Measurements from ENCODE around the gene NRSN2. TPM values are rescaled to one million over a fixed set of nuclear protein-coding genes. Genes with fewer than 3 reads are reported as not detected.
A peak's percentile ranks its signal among the peaks of the same experiment; 100 is the strongest.

Gene NRSN2
- polyA plus RNA-seq, 4 donors = 0.67 to 15.4 (median 9.6) TPM

- H3K4me1 ChIP-seq (ENCODE audit: control insufficient read depth in 3 of 3, insufficient read depth in 2 of 3, low read depth in 1 of 3, low read length in 2 of 3) = no peaks in the 10 kb centered on the region
- FAIRE-seq (no peak), DNase-seq (no peak)
- H3K27ac ChIP-seq (ENCODE audit: low read depth in 1 of 3, low read length in 2 of 3) = no peak overlapping the region
- H3K4me3 ChIP-seq (ENCODE audit: low read depth in 1 of 3, low read length in 3 of 3) = no peak overlapping the region
- H3K36me3 ChIP-seq (ENCODE audit: control insufficient read depth in 3 of 3, insufficient read depth in 2 of 3, low read depth in 1 of 3, low read length in 3 of 3) = peaks cover 0 to 9% (median 0%) of the 10 kb centered on the region in 3 donors
- no peaks in the 10 kb centered on the region for H3K27me3 ChIP-seq (ENCODE audit: control insufficient read depth in 3 of 3, insufficient read depth in 3 of 3, low read length in 3 of 3)
- H3K9me3 ChIP-seq (ENCODE audit: control insufficient read depth in 2 of 2, insufficient read depth in 1 of 2, low read depth in 1 of 2, low read length in 1 of 2) = no peaks in the 10 kb centered on the region
These were observed 33.0 kb upstream of the NRSN2 start for GRCh38 chr20:313948-314347.

- no peaks in the 10 kb centered on the region for H3K27me3 ChIP-seq (ENCODE audit: control insufficient read depth in 3 of 3, insufficient read depth in 3 of 3, low read length in 3 of 3)
- no peaks in the 10 kb centered on the region for H3K9me3 ChIP-seq (ENCODE audit: control insufficient read depth in 2 of 2, insufficient read depth in 1 of 2, low read depth in 1 of 2, low read length in 1 of 2)
- DNase-seq (no peak), FAIRE-seq (no peak)
- no peak overlapping the region for H3K27ac ChIP-seq (ENCODE audit: low read depth in 1 of 3, low read length in 2 of 3)
- no peaks in the 10 kb centered on the region for H3K4me1 ChIP-seq (ENCODE audit: control insufficient read depth in 3 of 3, insufficient read depth in 2 of 3, low read depth in 1 of 3, low read length in 2 of 3)
- no peak overlapping the region for H3K4me3 ChIP-seq (ENCODE audit: low read depth in 1 of 3, low read length in 3 of 3)
- 87 to 98% (median 91%) methylated on average over 2 of the region's 2 CpGs for WGBS, 3 donors
- peaks cover 0 to 12% (median 0%) of the 10 kb centered on the region in 3 donors for H3K36me3 ChIP-seq (ENCODE audit: control insufficient read depth in 3 of 3, insufficient read depth in 2 of 3, low read depth in 1 of 3, low read length in 3 of 3)
These were observed 30.4 kb upstream of the NRSN2 start for GRCh38 chr20:316316-317068.

GRCh38 chr20:324177-325044, 22.5 kb upstream of the NRSN2 start:
- Histone ChIP-seq H3K27me3 (ENCODE audit: control insufficient read depth in 3 of 3, insufficient read depth in 3 of 3, low read length in 3 of 3) (no peaks in the 10 kb centered on the region), H3K9me3 (ENCODE audit: control insufficient read depth in 2 of 2, insufficient read depth in 1 of 2, low read depth in 1 of 2, low read length in 1 of 2) (no peaks in the 10 kb centered on the region), H3K4me1 (ENCODE audit: control insufficient read depth in 3 of 3, insufficient read depth in 2 of 3, low read depth in 1 of 3, low read length in 2 of 3) (peaks cover 0 to 15% (median 3%) of the 10 kb centered on the region in 3 donors), H3K27ac (ENCODE audit: low read depth in 1 of 3, low read length in 2 of 3) (peak overlapping the region; percentile 63 to 99 (median 92)), H3K36me3 (ENCODE audit: control insufficient read depth in 3 of 3, insufficient read depth in 2 of 3, low read depth in 1 of 3, low read length in 3 of 3) (peaks cover 0 to 15% (median 0%) of the 10 kb centered on the region in 3 donors), H3K4me3 (ENCODE audit: low read depth in 1 of 3, low read length in 3 of 3) (peak overlapping the region; percentile 48 to 88 (median 77))
- FAIRE-seq (no peak), DNase-seq (peak; percentile 91 to 96)
- WGBS, 3 donors = 0 to 1% (median 1%) methylated on average over 41 to 69 of the region's 69 CpGs

- peaks cover 0 to 17% (median 3%) of the 10 kb centered on the region in 3 donors for H3K4me1 ChIP-seq (ENCODE audit: control insufficient read depth in 3 of 3, insufficient read depth in 2 of 3, low read depth in 1 of 3, low read length in 2 of 3)
- peaks cover 0 to 22% (median 0%) of the 10 kb centered on the region in 3 donors for H3K36me3 ChIP-seq (ENCODE audit: control insufficient read depth in 3 of 3, insufficient read depth in 2 of 3, low read depth in 1 of 3, low read length in 3 of 3)
- peak within 1 kb of the TSS; percentile 60 to 88 (median 77) for H3K4me3 ChIP-seq (ENCODE audit: low read depth in 1 of 3, low read length in 3 of 3)
- FAIRE-seq (no peak), DNase-seq (peak; percentile 91 to 98)
- peak within 1 kb of the TSS; percentile 63 to 99 (median 92) for H3K27ac ChIP-seq (ENCODE audit: low read depth in 1 of 3, low read length in 2 of 3)
- H3K9me3 ChIP-seq (ENCODE audit: control insufficient read depth in 2 of 2, insufficient read depth in 1 of 2, low read depth in 1 of 2, low read length in 1 of 2) = no peaks in the 10 kb centered on the region
- 0 to 1% (median 1%) methylated on average over 53 to 106 of the region's 106 CpGs for WGBS, 3 donors
- H3K27me3 ChIP-seq (ENCODE audit: control insufficient read depth in 3 of 3, insufficient read depth in 3 of 3, low read length in 3 of 3) = no peaks in the 10 kb centered on the region
These were observed 21.6 kb upstream of the NRSN2 start, which contains the start of gene SOX12 for GRCh38 chr20:325045-325888. Gene SOX12, plus strand, starts transcription at chr20:325552. Its CDS starts 373 bp downstream, at chr20:325925.

DNA sequence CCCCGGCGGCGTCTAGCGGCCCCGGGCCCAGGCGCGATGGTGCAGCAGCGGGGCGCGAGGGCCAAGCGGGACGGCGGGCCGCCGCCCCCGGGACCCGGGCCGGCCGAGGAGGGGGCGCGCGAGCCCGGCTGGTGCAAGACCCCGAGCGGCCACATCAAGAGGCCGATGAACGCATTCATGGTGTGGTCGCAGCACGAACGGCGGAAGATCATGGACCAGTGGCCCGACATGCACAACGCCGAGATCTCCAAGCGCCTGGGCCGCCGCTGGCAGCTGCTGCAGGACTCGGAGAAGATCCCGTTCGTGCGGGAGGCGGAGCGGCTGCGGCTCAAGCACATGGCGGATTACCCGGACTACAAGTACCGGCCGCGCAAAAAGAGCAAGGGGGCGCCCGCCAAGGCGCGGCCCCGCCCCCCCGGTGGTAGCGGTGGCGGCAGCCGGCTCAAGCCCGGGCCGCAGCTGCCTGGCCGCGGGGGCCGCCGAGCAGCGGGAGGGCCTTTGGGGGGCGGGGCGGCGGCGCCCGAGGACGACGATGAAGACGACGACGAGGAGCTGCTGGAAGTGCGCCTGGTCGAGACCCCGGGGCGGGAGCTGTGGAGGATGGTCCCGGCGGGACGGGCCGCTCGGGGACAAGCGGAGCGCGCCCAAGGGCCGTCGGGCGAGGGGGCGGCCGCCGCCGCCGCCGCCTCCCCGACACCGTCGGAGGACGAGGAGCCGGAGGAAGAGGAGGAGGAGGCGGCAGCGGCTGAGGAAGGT, 20.8 kb upstream of the NRSN2 start:
- FAIRE-seq (no peak), DNase-seq (peak; percentile 34 to 83)
- Histone ChIP-seq H3K9me3 (ENCODE audit: control insufficient read depth in 2 of 2, insufficient read depth in 1 of 2, low read depth in 1 of 2, low read length in 1 of 2) (no peaks in the 10 kb centered on the region), H3K27ac (ENCODE audit: low read depth in 1 of 3, low read length in 2 of 3) (peak overlapping the region; percentile 14 to 92 (median 82)), H3K4me3 (ENCODE audit: low read depth in 1 of 3, low read length in 3 of 3) (peak overlapping the region; percentile 60 to 77 (median 74)), H3K36me3 (ENCODE audit: control insufficient read depth in 3 of 3, insufficient read depth in 2 of 3, low read depth in 1 of 3, low read length in 3 of 3) (peaks cover 0 to 23% (median 0%) of the 10 kb centered on the region in 3 donors), H3K27me3 (ENCODE audit: control insufficient read depth in 3 of 3, insufficient read depth in 3 of 3, low read length in 3 of 3) (no peaks in the 10 kb centered on the region), H3K4me1 (ENCODE audit: control insufficient read depth in 3 of 3, insufficient read depth in 2 of 3, low read depth in 1 of 3, low read length in 2 of 3) (peaks cover 0 to 20% (median 3%) of the 10 kb centered on the region in 3 donors)
- 0 to 1% (median 1%) methylated on average over 54 to 103 of the region's 103 CpGs for WGBS, 3 donors

DNA sequence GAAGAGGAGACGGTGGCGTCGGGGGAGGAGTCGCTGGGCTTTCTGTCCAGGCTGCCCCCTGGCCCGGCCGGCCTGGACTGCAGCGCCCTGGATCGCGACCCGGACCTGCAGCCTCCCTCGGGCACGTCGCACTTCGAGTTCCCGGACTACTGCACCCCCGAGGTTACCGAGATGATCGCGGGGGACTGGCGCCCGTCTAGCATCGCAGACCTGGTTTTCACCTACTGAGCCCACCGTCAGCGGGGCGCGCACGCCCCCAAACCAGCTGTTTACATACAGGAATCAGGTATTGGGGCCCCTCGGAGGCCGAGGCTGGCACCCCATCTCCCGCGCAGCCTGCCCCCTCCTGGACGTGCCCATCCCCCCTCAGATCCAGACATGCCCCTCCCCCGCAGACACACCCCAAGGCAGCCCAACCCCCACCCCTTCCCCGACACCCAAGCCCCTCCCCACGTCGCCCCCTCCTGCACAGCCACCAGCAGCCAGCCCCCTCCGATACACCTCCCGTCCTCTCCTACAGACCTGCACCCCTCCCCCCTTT, 20.2 kb upstream of the NRSN2 start:
- Histone ChIP-seq H3K27me3 (ENCODE audit: control insufficient read depth in 3 of 3, insufficient read depth in 3 of 3, low read length in 3 of 3) (no peaks in the 10 kb centered on the region), H3K9me3 (ENCODE audit: control insufficient read depth in 2 of 2, insufficient read depth in 1 of 2, low read depth in 1 of 2, low read length in 1 of 2) (no peaks in the 10 kb centered on the region), H3K4me3 (ENCODE audit: low read depth in 1 of 3, low read length in 3 of 3) (peak overlapping the region; percentile 60 to 77 (median 74)), H3K36me3 (ENCODE audit: control insufficient read depth in 3 of 3, insufficient read depth in 2 of 3, low read depth in 1 of 3, low read length in 3 of 3) (peaks cover 0 to 23% (median 0%) of the 10 kb centered on the region in 3 donors), H3K27ac (ENCODE audit: low read depth in 1 of 3, low read length in 2 of 3) (peak overlapping the region in 2 of 3 donors; percentile 82 to 92), H3K4me1 (ENCODE audit: control insufficient read depth in 3 of 3, insufficient read depth in 2 of 3, low read depth in 1 of 3, low read length in 2 of 3) (peaks cover 0 to 20% (median 3%) of the 10 kb centered on the region in 3 donors)
- FAIRE-seq = no peak
- peak in 1 of 2 donors; percentile 72 for DNase-seq
- WGBS, 3 donors = 0 to 2% (median 1%) methylated on average over 26 to 38 of the region's 38 CpGs

DNA sequence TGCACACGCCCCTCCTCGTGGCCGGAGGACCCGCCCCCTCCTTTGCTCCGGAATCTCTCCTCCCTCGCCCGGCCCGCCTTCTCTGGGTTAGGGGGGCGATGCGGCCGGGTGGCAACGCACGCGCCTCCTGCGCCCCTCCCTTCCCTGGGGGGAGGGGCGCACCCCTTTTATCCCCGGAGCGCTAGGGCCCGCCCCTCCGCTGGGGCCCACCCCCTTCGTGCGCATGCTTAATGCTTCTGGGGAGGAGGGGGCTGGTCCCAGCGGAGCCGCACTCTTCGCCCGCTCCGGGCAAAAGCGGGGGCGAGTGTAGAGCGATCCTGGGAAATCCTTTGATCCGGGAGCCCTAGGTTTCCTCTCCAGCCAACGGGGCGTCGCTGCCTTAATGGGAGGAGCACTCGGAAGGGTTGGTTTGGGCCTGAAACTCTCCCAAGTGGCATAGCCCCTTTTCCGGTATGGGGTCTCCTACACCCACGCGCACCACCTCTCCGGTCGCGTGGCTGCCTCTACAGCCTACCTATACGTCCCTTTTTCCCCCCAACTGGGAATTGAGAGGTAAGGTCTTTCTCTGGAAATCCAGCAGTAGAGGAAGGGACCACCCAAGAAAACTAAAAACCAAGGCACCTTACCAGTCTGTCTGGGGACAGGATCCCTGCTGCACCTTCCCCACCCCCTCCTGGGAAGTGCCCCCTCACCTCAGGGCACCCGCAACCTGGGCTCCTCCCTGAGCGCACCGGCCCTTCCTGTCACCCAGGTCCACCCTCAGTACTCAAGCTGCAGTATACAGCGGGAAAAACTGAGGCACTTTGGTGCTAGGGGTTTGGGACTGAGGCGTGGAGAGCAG, 19.5 kb upstream of the NRSN2 start:
- Histone ChIP-seq H3K4me3 (ENCODE audit: low read depth in 1 of 3, low read length in 3 of 3) (peak overlapping the region; percentile 27 to 77 (median 74)), H3K36me3 (ENCODE audit: control insufficient read depth in 3 of 3, insufficient read depth in 2 of 3, low read depth in 1 of 3, low read length in 3 of 3) (peaks cover 0 to 23% (median 0%) of the 10 kb centered on the region in 3 donors), H3K9me3 (ENCODE audit: control insufficient read depth in 2 of 2, insufficient read depth in 1 of 2, low read depth in 1 of 2, low read length in 1 of 2) (no peaks in the 10 kb centered on the region), H3K27me3 (ENCODE audit: control insufficient read depth in 3 of 3, insufficient read depth in 3 of 3, low read length in 3 of 3) (no peaks in the 10 kb centered on the region), H3K4me1 (ENCODE audit: control insufficient read depth in 3 of 3, insufficient read depth in 2 of 3, low read depth in 1 of 3, low read length in 2 of 3) (peaks cover 0 to 20% (median 3%) of the 10 kb centered on the region in 3 donors), H3K27ac (ENCODE audit: low read depth in 1 of 3, low read length in 2 of 3) (peak overlapping the region in 2 of 3 donors; percentile 59 to 82)
- FAIRE-seq (no peak), DNase-seq (peak; percentile 31 to 91)
- WGBS, 3 donors = 7 to 18% (median 14%) methylated on average over 31 to 47 of the region's 47 CpGs
